Measurements from ENCODE around the gene TENM3. TPM values are rescaled to one million over a fixed set of nuclear protein-coding genes. Genes with fewer than 3 reads are reported as not detected.

TENM3 gene
- total RNA-seq, 4 donors from 2014 or later, result 3.4 to 9.8 (median 6.9) TPM

- Histone ChIP-seq H3K27ac (no peak overlapping the region), H3K4me1 (no peaks in the 10 kb centered on the region), H3K9me3 (no peaks in the 10 kb centered on the region), H3K27me3 (no peaks in the 10 kb centered on the region), H3K4me3 (no peak overlapping the region), H3K36me3 (no peaks in the 10 kb centered on the region)
- peak in 1 of 3 donors; percentile 42 for TF ChIP-seq POLR2AphosphoS5 (IDR thresholded peaks at IDR 0.05)
- TF ChIP-seq POLR2A (IDR thresholded peaks at IDR 0.05), result no peak
- no peak for DNase-seq
- in situ Hi-C loops (cut with MboI; ENCODE audit: low pct_ligation_motif_present in 1 of 4, low pct_unique_long_range_greater_than_20kb in 1 of 4, low sequenced_read_pairs in 3 of 4), result no loop called here
- intact Hi-C loops (cut with DNase I; ENCODE audit: low total_unique reads), result no loop called here
- WGBS, 2 donors (ENCODE audit: low coverage in 1 of 2), result 74 to 82% methylated on average over 11 to 16 of the region's 16 CpGs
These were observed 82.7 kb downstream of the TENM3 start for GRCh38 chr4:182325848-182326255.

GRCh38 chr4:182328505-182328904, 85.3 kb downstream of the TENM3 start:
- Histone ChIP-seq H3K27me3 (no peaks in the 10 kb centered on the region), H3K4me3 (no peak overlapping the region), H3K27ac (no peak overlapping the region), H3K9me3 (no peaks in the 10 kb centered on the region), H3K4me1 (no peaks in the 10 kb centered on the region), H3K36me3 (no peaks in the 10 kb centered on the region)
- in situ Hi-C loops (cut with MboI; ENCODE audit: low pct_ligation_motif_present in 1 of 4, low pct_unique_long_range_greater_than_20kb in 1 of 4, low sequenced_read_pairs in 3 of 4), result no loop called here
- 79 to 82% methylated on average over 5 to 7 of the region's 7 CpGs for WGBS, 2 donors (ENCODE audit: low coverage in 1 of 2)
- intact Hi-C loops (cut with DNase I; ENCODE audit: low total_unique reads), result no loop called here
- TF ChIP-seq POLR2AphosphoS5 (IDR thresholded peaks at IDR 0.05) (no peak), POLR2A (IDR thresholded peaks at IDR 0.05) (no peak), EP300 (IDR thresholded peaks at IDR 0.05; ENCODE audit: low read depth) (no peak)
- TF ChIP-seq, protein P1, sequence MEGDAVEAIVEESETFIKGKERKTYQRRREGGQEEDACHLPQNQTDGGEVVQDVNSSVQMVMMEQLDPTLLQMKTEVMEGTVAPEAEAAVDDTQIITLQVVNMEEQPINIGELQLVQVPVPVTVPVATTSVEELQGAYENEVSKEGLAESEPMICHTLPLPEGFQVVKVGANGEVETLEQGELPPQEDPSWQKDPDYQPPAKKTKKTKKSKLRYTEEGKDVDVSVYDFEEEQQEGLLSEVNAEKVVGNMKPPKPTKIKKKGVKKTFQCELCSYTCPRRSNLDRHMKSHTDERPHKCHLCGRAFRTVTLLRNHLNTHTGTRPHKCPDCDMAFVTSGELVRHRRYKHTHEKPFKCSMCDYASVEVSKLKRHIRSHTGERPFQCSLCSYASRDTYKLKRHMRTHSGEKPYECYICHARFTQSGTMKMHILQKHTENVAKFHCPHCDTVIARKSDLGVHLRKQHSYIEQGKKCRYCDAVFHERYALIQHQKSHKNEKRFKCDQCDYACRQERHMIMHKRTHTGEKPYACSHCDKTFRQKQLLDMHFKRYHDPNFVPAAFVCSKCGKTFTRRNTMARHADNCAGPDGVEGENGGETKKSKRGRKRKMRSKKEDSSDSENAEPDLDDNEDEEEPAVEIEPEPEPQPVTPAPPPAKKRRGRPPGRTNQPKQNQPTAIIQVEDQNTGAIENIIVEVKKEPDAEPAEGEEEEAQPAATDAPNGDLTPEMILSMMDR (IDR thresholded peaks at IDR 0.05), result no peak
- DNase-seq, result no peak

DNA sequence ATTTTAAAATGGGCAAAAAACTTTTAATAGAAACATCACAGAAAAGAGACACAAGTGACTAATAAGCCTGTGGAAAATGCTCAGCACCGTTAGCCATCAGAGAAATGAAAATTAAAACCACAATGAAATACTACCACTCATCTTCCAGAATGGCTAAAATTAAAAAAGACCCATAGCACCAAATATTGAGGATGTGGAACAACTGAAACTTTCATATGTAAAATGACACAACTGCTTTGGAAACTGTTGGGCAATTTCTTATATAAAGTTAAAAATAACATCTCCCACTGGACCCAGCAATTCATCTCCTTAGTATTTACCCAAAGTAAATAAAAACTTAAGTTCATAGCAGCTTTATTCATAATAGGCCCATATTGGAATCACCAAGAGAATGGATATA, 94.2 kb downstream of the TENM3 start:
- DNase-seq, result no peak
- in situ Hi-C loops (cut with MboI; ENCODE audit: low pct_ligation_motif_present in 1 of 4, low pct_unique_long_range_greater_than_20kb in 1 of 4, low sequenced_read_pairs in 3 of 4), result no loop called here
- 69 to 70% methylated on average over 1 of the region's 1 CpG for WGBS, 2 donors (ENCODE audit: low coverage in 1 of 2)

DNA sequence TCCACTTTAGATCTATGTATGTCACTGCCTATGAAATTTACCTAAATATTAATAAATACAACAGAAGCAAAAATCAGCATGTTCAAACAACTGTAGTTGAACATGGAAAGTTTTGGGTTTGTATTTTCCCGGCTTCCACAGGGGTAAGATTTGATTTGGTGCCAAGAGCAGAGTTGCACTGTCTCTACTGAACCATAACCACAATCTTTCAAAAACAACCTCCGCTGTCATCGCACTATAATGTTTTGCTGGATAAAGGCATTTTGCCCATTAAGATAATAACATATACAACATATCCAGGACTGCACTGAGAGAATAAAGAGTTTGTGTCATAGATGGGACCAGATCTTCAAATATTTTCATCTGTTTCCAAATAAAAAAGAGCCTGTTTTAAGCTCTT, 94.9 kb downstream of the TENM3 start:
- WGBS, 2 donors (ENCODE audit: low coverage in 1 of 2), result 76 to 86% methylated on average over 3 of the region's 3 CpGs
- H3K4me1 ChIP-seq, result no peaks in the 10 kb centered on the region

More for the DNA sequence above, 94.2 kb downstream of the TENM3 start:
- TF ChIP-seq EP300 (IDR thresholded peaks at IDR 0.05; ENCODE audit: low read depth) (no peak), POLR2A (IDR thresholded peaks at IDR 0.05) (no peak), POLR2AphosphoS5 (IDR thresholded peaks at IDR 0.05) (no peak)
- TF ChIP-seq, protein P1 (IDR thresholded peaks at IDR 0.05), result no peak
- no peaks in the 10 kb centered on the region for H3K4me1 ChIP-seq
- H3K36me3 ChIP-seq, result no peaks in the 10 kb centered on the region
- no peak overlapping the region for H3K4me3 ChIP-seq
- H3K27me3 ChIP-seq, result no peaks in the 10 kb centered on the region
- intact Hi-C loops (cut with DNase I; ENCODE audit: low total_unique reads), result no loop called here
- no peak overlapping the region for H3K27ac ChIP-seq
- no peaks in the 10 kb centered on the region for H3K9me3 ChIP-seq

More for the DNA sequence above, 94.9 kb downstream of the TENM3 start:
- DNase-seq, result no peak
- no peaks in the 10 kb centered on the region for H3K36me3 ChIP-seq
- no peak overlapping the region for H3K27ac ChIP-seq
- in situ Hi-C loops (cut with MboI; ENCODE audit: low pct_ligation_motif_present in 1 of 4, low pct_unique_long_range_greater_than_20kb in 1 of 4, low sequenced_read_pairs in 3 of 4) (no loop called here), intact Hi-C loops (cut with DNase I; ENCODE audit: low total_unique reads) (no loop called here)
- H3K27me3 ChIP-seq, result no peaks in the 10 kb centered on the region
- TF ChIP-seq EP300 (IDR thresholded peaks at IDR 0.05; ENCODE audit: low read depth) (no peak), POLR2A (IDR thresholded peaks at IDR 0.05) (no peak), POLR2AphosphoS5 (IDR thresholded peaks at IDR 0.05) (no peak)
- TF ChIP-seq, protein P1 (IDR thresholded peaks at IDR 0.05), result no peak
- no peak overlapping the region for H3K4me3 ChIP-seq
- H3K9me3 ChIP-seq, result no peaks in the 10 kb centered on the region
